ENCODE results near the gene SSMEM1.
"Not testable (repeated sequence)": the region's sequence is repeated elsewhere in the genome, so short reads cannot be mapped to it uniquely, and the experiment has no call there.

Gene SSMEM1

GRCh38 chr7:130224210-130224609 lies 16.6 kb downstream of the SSMEM1 start:
- no peaks in the 10 kb centered on the region for H4K20me1 ChIP-seq (ENCODE audit: low read depth, low read length)
- no peaks in the 10 kb centered on the region for H3K9me2 ChIP-seq (replicated peaks; ENCODE audit: insufficient read depth, low read length)
- TF ChIP-seq CTCF (IDR thresholded peaks at IDR 0.05; ENCODE audit: insufficient read depth, low read length, poor library complexity, severe bottlenecking) = no peak
- TF ChIP-seq EZH2phosphoT487 (conservative IDR thresholded peaks at IDR 0.05; ENCODE audit: low read length) = no peak
- H3K79me2 ChIP-seq (ENCODE audit: insufficient read depth, low read length) = no peaks in the 10 kb centered on the region
- H3K4me3 ChIP-seq (ENCODE audit: insufficient read depth, low read length, poor library complexity, severe bottlenecking) = no peak overlapping the region
- no peaks in the 10 kb centered on the region for H3K27me3 ChIP-seq (ENCODE audit: low read length)
- no peaks in the 10 kb centered on the region for H3K36me3 ChIP-seq (ENCODE audit: low read length)
- peak overlapping the region; percentile 72 for H2AFZ ChIP-seq (ENCODE audit: low read depth, low read length, severe bottlenecking)
- H3K9me3 ChIP-seq (ENCODE audit: insufficient read depth, low read length) = no peaks in the 10 kb centered on the region
- peaks cover 15% of the 10 kb centered on the region for H3F3A ChIP-seq (ENCODE audit: insufficient read depth)
- peak overlapping the region; percentile 51 for H3K27ac ChIP-seq (ENCODE audit: low read depth, low read length)
- no peak overlapping the region for H3K9ac ChIP-seq (ENCODE audit: low read length)
- H3K4me2 ChIP-seq (ENCODE audit: low read depth, low read length, poor library complexity, severe bottlenecking) = peak overlapping the region; percentile 25

GRCh38 chr7:130224923-130225322 lies 17.3 kb downstream of the SSMEM1 start:
- H3K9ac ChIP-seq (ENCODE audit: low read length); H2AFZ ChIP-seq (ENCODE audit: low read depth, low read length, severe bottlenecking); H3K4me3 ChIP-seq (ENCODE audit: insufficient read depth, low read length, poor library complexity, severe bottlenecking); H3K9me3 ChIP-seq (ENCODE audit: insufficient read depth, low read length); H3K27me3 ChIP-seq (ENCODE audit: low read length); H3K4me2 ChIP-seq (ENCODE audit: low read depth, low read length, poor library complexity, severe bottlenecking); H4K20me1 ChIP-seq (ENCODE audit: low read depth, low read length); H3K9me2 ChIP-seq (replicated peaks; ENCODE audit: insufficient read depth, low read length); H3K79me2 ChIP-seq (ENCODE audit: insufficient read depth, low read length); H3K36me3 ChIP-seq (ENCODE audit: low read length); H3K27ac ChIP-seq (ENCODE audit: low read depth, low read length): not testable (repeated sequence)
- H3F3A ChIP-seq (ENCODE audit: insufficient read depth) = peaks cover 18% of the 10 kb centered on the region

GRCh38 chr7:130226333-130226732 lies 18.7 kb downstream of the SSMEM1 start:
- Histone ChIP-seq H3K9me2 (replicated peaks; ENCODE audit: insufficient read depth, low read length) (no peaks in the 10 kb centered on the region), H3K27ac (ENCODE audit: low read depth, low read length) (peak overlapping the region; percentile 95; the same call in 1 of the 2 replicates), H3F3A (ENCODE audit: insufficient read depth) (peaks cover 18% of the 10 kb centered on the region), H3K4me2 (ENCODE audit: low read depth, low read length, poor library complexity, severe bottlenecking) (no peak overlapping the region), H3K4me3 (ENCODE audit: insufficient read depth, low read length, poor library complexity, severe bottlenecking) (no peak overlapping the region), H2AFZ (ENCODE audit: low read depth, low read length, severe bottlenecking) (peak overlapping the region; percentile 47), H3K27me3 (ENCODE audit: low read length) (no peaks in the 10 kb centered on the region), H3K9me3 (ENCODE audit: insufficient read depth, low read length) (no peaks in the 10 kb centered on the region), H4K20me1 (ENCODE audit: low read depth, low read length) (no peaks in the 10 kb centered on the region), H3K9ac (ENCODE audit: low read length) (no peak overlapping the region), H3K36me3 (ENCODE audit: low read length) (no peaks in the 10 kb centered on the region), H3K79me2 (ENCODE audit: insufficient read depth, low read length) (no peaks in the 10 kb centered on the region)
- TF ChIP-seq EZH2phosphoT487 (conservative IDR thresholded peaks at IDR 0.05; ENCODE audit: low read length) (no peak), CTCF (IDR thresholded peaks at IDR 0.05; ENCODE audit: insufficient read depth, low read length, poor library complexity, severe bottlenecking) (no peak)

GRCh38 chr7:130227883-130228575 lies 20.4 kb downstream of the SSMEM1 start:
- H3K27me3 ChIP-seq (ENCODE audit: low read length) = no peaks in the 10 kb centered on the region
- no peaks in the 10 kb centered on the region for H3K9me2 ChIP-seq (replicated peaks; ENCODE audit: insufficient read depth, low read length)
- H3K36me3 ChIP-seq (ENCODE audit: low read length) = no peaks in the 10 kb centered on the region
- H3K79me2 ChIP-seq (ENCODE audit: insufficient read depth, low read length) = no peaks in the 10 kb centered on the region
- TF ChIP-seq EZH2phosphoT487 (conservative IDR thresholded peaks at IDR 0.05; ENCODE audit: low read length) (no peak), CTCF (IDR thresholded peaks at IDR 0.05; ENCODE audit: insufficient read depth, low read length, poor library complexity, severe bottlenecking) (no peak)
- H3K9ac ChIP-seq (ENCODE audit: low read length) = peak overlapping the region; percentile 46
- peak overlapping the region; percentile 31 for H3K4me3 ChIP-seq (ENCODE audit: insufficient read depth, low read length, poor library complexity, severe bottlenecking)
- peak overlapping the region; percentile 75 for H2AFZ ChIP-seq (ENCODE audit: low read depth, low read length, severe bottlenecking)
- peaks cover 18% of the 10 kb centered on the region for H3F3A ChIP-seq (ENCODE audit: insufficient read depth)
- H3K4me2 ChIP-seq (ENCODE audit: low read depth, low read length, poor library complexity, severe bottlenecking) = peak overlapping the region; percentile 82
- no peaks in the 10 kb centered on the region for H4K20me1 ChIP-seq (ENCODE audit: low read depth, low read length)
- H3K27ac ChIP-seq (ENCODE audit: low read depth, low read length) = peak overlapping the region; percentile 95
- H3K9me3 ChIP-seq (ENCODE audit: insufficient read depth, low read length) = no peaks in the 10 kb centered on the region

Data from SU-DHL-6 (cell line).